GM18502 (cell line): ENCODE results near the gene OR1L8.
"Not testable (repeated sequence)": the region's sequence is repeated elsewhere in the genome, so short reads cannot be mapped to it uniquely, and the experiment has no call there.

Source experiments
- ATAC-seq: cut with Tn5 transposase; IDR thresholded peaks from one replicate; pipeline ENCODE4 v1.9.1; 2021; ENCODE audit warnings: mild to moderate bottlenecking; ENCODE audit not compliant: unreplicated experiment, poor library complexity

Gene OR1L8, protein sequence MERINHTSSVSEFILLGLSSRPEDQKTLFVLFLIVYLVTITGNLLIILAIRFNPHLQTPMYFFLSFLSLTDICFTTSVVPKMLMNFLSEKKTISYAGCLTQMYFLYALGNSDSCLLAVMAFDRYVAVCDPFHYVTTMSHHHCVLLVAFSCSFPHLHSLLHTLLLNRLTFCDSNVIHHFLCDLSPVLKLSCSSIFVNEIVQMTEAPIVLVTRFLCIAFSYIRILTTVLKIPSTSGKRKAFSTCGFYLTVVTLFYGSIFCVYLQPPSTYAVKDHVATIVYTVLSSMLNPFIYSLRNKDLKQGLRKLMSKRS

DNA sequence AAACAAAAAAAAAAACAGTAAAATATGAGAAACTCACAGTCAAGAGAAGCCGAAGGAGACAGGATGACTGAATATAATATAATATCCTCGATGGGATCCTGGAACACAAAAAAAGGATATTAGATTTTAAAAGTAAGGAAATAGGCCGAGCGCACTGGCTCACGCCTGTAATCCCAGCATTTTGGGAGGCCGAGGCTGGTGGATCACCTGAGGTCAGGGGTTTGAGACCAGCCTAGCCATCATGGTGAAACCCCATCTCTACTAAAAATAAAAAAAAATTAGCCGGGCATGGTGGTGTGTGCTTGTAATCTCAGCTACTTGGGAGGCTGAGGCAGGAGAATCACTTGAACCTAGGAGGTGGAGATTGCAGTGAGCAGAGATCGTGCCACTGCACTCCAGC is at the start of gene OR1L8:
Gene OR1L8 (minus strand): TSS at position 101 of the 400 bp plus-strand sequence. CDS start 14,907 bp downstream, outside the sequence.
- ATAC-seq = not testable (repeated sequence)

DNA sequence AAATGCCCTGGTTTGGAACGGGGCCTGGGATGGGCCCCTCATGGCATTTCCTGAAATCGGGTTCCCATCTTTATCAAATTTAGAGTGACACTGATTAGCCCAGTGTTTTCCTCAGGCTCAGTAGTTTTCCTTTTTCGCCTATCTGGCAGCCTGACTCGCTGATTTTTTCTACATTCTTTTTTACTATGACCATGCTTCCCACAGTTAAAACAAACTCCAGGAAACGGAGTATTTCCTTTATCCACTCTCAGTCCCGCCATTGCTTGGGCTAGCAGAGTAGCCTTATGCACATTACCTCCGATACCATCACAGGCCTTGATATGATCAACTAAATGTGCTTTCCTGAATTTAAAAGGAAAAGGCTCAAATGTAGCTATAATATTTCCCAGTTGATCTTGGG is 36.8 kb upstream of the OR1L8 start:
- no peak for ATAC-seq

DNA sequence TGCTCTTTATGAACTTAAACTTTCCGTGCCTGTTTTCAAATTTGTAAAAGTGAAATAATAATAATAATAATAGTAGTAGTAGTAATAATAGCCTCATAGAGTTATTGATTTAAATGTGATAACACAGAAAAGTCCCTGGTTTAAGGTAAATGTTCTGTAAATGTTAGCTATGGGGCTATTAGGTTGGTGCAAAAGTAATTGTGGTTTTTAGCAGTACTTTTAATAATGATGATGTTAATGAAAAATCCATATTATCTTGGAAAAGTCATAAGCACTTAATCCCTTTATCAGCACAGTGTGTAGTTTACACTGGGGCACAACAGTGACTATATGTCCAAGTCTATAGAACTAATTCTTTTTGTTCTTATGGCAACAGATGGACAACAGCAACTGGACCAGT is 31.2 kb upstream of the OR1L8 start, which contains the start of gene OR1Q1:
Gene OR1Q1 (plus strand): TSS at position 377 of the 400 bp plus-strand sequence. CDS start 0 bp downstream, at position 377.
- ATAC-seq = no peak

DNA sequence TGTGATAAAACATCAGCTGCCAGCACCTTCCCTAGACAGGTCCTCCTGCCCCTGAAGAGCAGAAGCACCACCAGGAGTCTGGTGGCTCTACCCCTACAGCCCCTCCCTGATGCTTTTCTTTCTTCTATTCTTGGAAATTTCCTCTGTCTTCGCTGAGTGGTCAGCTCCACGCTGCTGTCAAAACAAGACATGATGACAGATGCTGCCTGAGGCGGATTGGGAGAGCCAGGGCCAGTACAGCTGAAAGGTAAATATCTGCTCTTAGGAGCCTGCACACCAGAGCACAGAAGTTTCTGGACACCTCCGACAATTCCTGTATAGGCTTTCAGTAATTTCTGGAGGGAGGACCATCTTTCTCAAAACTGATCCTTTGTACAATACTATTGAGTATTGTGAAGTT is 26.6 kb upstream of the OR1L8 start:
- ATAC-seq = no peak

DNA sequence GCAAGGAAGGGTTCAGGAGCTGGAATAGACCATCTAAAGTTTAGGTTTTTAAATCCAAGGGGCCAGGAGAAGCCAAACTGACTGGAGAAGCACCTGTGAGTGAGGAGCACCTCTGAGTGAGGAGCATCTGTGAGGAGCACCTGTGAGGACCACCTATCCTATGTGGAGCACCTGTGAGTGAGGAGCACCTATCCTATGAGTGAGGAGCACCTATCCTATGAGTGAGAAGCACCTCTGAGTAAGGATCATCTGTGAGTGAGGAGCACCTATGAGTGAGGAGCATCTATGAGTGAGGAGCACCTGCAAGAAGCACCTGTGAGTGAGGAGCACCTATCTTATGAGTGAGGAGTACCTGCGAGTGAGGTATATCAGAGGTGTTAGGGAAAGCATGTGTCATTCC is 23.4 kb upstream of the OR1L8 start:
- no peak for ATAC-seq

DNA sequence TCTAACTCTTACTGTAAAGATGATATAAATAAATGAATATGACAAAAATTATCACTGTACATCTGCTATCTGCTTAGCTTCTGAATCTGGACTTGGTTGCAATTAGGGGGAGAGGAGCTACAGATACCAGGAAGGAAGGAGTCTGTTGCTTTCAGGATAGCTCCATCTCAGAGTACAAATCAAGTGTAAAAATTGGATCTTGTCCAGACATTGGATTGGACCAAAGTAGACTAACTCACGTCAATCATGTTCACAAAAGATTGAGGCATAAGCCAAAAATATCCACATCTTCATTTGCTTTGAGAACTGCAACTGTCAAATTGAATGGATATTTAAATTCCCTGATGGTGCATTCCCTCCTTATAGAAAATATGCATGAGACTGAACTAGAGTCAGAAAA is 22.5 kb upstream of the OR1L8 start:
- no peak for ATAC-seq

DNA sequence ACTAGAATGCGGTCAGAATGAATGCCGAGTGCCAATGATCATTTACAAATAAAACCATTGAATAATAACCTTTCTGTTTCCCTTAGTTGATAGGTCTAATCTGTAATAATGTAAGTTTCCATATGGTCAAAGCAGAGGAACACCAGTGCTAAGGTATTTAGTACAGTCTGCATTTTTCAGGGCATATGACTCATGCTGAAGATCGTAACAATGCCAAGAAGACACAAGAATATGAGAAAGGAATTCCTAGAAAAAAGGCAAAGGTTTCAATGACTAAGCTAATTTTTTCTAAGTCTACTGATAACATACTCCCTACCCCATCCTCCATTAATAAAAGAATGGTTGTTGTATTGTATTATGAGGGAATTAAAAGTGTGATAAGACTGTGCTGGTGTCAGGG is 2.8 kb downstream of the OR1L8 start:
- ATAC-seq = no peak

DNA sequence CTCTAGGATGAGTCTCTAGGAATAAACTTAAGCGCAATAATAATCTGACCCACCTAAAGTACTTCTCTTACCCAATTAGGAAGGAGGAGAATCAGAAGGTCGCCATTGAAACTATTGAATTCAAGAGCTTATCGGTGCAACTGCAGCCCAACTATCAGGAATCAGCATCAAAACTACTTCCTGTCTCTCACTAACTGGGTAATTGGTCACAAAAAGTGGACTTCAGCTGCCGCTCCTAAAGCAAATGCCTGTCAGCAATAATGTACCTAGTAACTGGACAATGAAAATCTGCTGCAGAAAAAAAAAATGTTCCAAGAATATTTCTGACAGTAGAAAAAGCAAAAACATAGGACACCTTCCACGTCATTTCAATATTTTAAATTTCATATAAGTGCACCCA is 3.3 kb downstream of the OR1L8 start:
- no peak for ATAC-seq

DNA sequence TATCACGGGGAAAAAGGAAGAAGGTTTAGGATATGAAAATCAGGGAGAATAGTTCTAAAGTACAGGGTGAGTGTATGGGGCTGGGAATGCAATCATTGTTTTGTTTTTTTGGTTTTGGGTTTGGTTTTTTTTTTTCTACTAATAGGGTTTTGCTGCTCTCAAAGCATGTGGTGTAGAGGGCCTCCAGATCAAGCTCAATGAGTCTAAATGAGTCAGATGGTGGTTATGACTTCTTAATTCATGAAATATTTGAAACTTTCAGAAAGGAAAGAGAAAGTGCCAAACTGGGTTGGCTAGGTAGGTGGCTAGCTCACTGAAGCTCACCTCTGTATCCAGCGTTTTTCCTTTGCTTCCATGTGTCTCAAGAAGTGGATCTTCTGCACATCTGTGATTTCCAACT is 10.7 kb downstream of the OR1L8 start:
- ATAC-seq = no peak

DNA sequence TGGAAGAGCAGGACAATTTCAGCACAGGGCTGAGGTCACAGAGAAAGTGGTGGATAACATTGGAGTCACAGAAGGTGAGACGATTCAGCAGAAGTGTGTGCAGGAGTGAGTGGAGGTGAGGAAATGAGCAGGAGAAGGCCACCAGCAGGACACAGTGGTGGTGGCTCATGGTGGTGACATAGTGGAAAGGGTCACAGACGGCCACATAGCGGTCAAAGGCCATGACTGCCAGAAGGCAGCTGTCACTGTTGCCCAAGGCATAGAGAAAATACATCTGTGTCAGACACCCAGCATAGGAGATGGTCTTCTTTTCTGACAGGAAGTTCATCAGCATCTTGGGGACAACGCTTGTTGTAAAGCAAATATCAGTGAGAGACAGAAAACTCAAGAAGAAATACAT is 15.3 kb downstream of the OR1L8 start:
- ATAC-seq = no peak

DNA sequence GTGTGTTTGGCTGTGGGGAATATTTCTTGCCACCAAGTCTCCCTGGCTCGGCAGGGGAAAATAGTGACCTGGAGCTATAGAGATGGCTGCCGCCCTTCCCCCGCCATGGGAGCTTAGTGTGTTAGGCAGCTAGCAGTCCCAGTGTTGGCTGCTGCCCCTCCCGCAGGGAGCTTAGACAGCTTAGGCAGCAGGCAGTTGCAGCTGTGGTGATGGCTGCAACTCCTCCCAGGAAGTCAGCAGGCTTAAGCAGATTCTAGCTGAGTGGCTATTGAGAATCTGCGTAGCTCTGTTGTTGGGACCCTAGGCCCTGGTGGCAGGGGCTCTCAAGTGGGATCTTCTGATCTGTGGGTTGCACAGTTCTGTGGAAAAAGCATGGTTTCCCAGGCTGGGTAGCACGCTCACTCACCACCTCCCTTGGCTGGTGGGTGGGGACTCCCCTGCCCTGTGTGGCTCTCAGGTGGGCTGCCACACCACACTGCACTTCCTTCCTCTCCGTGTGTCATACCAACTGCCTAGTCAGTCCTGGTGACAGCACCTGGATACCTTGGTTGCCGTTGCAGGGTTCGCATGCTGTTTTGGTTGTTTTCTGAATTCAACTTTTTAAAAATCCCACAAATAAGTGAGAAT is 20.9 kb downstream of the OR1L8 start:
- ATAC-seq = no peak

DNA sequence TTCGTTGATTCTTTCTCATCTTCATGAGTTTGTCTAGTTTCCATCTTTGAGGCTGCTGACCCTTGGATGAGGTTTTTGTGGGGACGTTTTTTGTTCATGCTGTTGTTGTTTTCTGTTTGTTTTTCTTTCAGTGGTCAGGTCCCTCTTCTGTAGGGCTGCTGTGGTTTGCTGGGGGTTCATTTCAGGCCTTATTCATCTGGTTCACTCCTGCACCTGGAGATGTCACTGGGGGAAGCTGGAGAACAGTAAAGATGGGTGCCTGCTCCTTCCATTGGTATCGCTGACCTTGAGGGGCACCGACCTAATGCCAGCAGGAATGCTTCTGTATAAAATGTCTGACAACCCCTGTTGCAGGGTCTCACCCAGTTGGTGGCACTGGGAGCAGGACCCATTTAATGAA is 21.7 kb downstream of the OR1L8 start:
- ATAC-seq = no peak

DNA sequence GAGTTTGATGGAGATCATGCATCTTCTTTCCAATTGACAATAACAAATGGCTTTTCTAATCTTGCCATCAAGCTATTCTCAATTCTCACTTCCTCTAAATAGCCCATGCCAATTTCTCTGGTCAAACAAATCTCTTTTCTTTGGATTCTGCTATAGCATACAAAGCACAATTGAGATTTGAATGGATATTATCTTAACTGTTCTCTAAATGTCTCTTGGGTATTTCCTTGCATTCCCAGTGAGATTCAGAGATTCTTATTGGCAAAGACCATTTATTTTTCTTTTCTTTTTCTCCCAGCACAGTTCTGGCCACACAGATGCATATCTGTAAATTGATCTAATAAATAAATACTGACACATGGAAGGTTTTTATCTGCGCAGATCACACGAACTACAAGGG is 30.4 kb downstream of the OR1L8 start, which contains the start of gene OR1N2:
Gene OR1N2 (plus strand): TSS at position 301 of the 400 bp plus-strand sequence. CDS start 100 bp downstream, outside the sequence.
- no peak for ATAC-seq

DNA sequence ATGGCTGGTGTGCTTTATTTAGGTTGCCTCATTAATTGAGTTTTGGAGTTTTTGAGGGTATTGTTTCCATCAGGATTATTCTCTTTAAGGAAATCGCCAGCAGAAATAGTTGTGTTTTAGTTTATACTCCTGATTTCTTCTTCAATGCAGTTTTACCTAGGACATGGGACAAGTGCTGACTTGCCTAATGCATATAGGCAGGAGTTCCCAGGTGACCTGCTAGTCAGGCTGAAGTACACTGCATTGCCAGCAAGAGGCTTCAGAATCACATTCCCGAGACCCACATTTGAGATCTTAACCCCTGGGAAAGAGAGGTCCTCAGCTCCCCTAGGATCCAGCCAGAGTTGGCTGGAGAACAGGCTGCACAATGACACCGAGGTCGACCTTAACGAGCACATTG is 31.8 kb downstream of the OR1L8 start:
- ATAC-seq = no peak

DNA sequence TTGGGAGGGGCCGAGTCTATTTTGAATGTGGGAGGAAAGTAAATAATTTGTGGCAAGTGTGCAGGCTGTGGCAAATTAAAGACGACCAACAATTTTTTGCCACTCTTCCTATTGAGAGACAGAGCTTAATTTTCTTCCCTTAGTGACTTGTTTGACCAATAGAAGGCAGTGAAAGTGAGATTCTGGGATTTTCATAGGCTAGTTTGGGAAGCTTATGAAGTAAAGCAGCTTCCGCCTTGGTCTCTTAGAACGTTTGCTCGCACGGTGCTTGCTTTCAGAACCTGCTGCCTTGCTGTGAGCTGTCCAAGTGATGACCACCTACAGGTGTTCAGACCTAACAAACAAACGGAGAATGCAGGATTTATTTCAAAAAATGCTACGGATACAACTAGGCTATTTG is 37.0 kb downstream of the OR1L8 start:
- ATAC-seq = no peak

DNA sequence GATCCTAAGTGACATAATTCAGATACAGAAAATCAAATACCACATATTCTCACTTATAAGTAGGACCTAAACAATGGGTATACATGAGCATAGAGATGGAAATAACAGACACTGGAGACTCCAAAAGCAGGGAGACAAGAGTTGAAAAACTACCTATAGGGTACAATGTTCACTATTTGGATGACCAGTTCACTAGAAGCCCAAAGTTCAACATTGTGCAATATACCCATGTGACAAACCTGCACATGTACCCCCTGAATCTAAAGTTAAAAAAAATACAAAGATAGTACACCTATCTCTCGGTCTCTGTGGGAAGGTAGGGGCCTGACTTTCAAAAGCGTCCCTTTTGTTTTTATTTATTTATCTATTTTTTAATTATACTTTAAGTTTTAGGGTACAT is 44.4 kb downstream of the OR1L8 start:
- ATAC-seq = no peak

DNA sequence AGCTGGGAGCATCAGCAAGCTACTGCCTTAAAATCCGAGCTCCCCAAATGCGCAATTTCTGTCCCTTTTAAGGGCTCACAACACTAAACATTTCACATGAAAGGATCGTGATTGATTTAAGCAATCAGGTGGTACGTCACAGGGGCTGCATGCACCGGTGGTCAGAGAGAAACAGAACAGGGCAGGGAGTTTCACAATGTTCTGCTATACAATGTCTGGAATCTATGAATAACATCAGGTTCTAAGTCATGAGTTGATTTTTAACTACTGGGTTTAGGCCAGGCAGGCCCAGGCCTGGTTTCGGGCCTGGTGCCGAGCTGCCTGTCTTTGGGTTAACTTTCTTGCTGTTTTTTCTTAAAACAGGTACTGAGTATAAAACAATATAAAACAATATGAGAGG is 46.1 kb downstream of the OR1L8 start:
- ATAC-seq = not testable (repeated sequence)

DNA sequence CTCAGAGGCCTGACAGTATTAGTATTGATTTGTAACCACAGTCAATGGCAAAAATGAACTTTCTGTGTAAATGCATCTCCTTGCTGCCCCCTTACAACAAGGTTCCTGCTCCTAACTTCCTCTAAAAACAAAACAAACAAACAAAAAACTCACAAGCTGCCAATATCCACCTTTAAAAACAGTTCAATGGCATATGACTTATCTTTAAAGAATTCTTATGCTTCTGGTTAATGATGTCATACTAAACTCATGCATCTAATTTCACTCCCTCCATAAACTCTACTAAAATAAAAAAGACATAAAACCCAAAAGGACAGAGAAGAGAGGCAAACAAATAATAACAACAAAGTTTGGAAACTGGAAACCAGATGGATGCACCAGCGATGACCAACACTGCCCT is 47.0 kb downstream of the OR1L8 start:
- no peak for ATAC-seq

DNA sequence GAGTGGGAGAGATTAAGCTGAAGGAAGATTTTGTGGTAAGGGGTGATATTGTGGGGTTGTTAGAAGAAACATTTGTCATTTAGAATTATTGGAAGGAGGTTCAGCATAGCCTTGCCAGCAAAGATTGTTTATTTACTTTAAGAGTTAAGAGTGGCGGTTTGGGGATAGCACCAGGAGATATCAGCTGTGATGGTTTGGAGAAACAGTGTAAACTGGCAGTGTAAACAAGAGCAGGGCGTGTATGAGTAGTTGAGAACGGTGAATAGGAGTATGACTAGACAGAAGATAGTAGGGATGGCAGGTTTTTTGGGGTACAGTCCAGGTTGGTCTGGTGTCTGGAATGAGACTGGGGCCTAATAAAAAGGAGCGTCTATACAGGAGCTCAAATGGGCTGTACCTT is 52.0 kb downstream of the OR1L8 start:
- ATAC-seq = not testable (repeated sequence)

DNA sequence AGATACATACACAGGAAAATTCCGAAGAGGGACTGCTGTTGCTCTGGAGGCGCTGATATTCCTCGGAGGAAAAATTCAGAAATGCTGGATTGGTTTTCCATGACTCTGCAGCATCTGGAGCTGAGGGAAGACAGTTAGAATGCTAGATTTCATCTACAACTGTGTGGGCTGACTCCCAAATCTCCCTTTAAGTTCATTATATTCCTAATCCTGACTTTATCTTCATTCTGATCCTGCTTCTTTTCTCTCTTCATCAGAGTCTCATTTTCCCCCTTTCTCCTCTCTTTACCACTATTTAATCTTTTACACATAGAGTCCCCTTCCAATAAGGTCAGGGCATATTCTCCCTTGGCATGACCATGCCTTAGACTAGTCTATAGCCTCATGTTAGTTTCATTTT is 56.0 kb downstream of the OR1L8 start, which contains the start of gene OR1N1:
Gene OR1N1 (minus strand): TSS at position 101 of the 400 bp plus-strand sequence. CDS start 0 bp downstream, at position 101.
- no peak for ATAC-seq

DNA sequence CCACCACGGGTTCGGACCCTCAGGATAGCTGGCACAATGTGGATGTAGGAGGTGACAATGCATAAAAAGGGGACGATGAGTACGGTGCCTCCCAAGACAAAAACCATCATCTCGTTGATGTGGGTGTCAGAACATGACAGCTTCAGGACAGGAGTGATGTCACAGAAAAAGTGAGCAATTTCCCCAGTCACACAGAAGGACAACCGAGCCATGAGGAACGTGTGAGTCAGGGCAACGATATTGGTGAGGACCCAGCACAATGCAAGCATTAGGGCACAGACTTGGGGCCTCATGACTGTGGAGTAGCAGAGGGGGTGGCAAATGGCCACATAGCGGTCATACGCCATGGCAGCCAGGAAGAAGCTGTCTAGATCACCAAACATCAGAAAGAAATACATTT is 56.6 kb downstream of the OR1L8 start:
- no peak for ATAC-seq

DNA sequence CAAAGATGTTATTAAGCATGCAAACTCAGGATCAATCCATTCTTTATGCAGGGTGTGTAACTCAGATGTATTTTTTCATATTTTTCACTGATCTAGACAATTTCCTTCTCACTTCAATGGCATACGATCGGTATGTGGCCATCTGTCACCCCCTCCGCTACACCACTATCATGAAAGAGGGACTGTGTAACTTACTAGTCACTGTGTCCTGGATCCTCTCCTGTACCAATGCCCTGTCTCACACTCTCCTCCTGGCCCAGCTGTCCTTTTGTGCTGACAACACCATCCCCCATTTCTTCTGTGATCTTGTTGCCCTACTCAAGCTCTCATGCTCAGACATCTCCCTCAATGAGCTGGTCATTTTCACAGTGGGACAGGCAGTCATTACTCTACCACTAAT is 63.8 kb downstream of the OR1L8 start:
- ATAC-seq = no peak
